ENCODE data around the gene VWA3B. TPM values are rescaled to one million over a fixed set of nuclear protein-coding genes. Genes with fewer than 3 reads are reported as not detected.

Gene VWA3B
- polyA plus RNA-seq, 2 of the 4 experiments (the other 2 are of a cell fraction): not detected

- Histone ChIP-seq H3K4me3 (no peak overlapping the region), H3K4me2 (no peak overlapping the region), H3K4me1 (peaks cover 9% of the 10 kb centered on the region; the same call in 1 of the 3 replicates), H3K9me3 (peaks cover 6% of the 10 kb centered on the region; the same call in 1 of the 3 replicates), H3K27ac (no peak overlapping the region)
- 62% methylated on average over 8 of the region's 8 CpGs for WGBS (ENCODE audit: missing lambda C conversion rate)
- DNase-seq (ENCODE audit: low read depth in 1 of 2, low spot score in 1 of 2) (no peak), FAIRE-seq (no peak), ATAC-seq (no peak)
- ChIA-PET CTCF (interaction anchor here (0.6 kb wide), 1 partner anchor 28 kb away, joined by 3 read pairs; no protein-coding TSS in a partner anchor), POLR2A (no interaction called here)
- TF ChIP-seq ZFP36 (IDR thresholded peaks at IDR 0.05; ENCODE audit: borderline replicate concordance, partially characterized antibody) (no peak), NFE2L2 (conservative IDR thresholded peaks at IDR 0.05; ENCODE audit: low read length) (no peak), NR3C1 (IDR thresholded peaks at IDR 0.05) (no peak), HOXB13 (CRISPR knock-in tag; IDR thresholded peaks at IDR 0.05; ENCODE audit: low read depth) (no peak), RARB (CRISPR knock-in tag; IDR thresholded peaks at IDR 0.05) (no peak)
Measured at GRCh38 chr2:98090951-98091350, 4.0 kb downstream of the VWA3B start.

- no peak for FAIRE-seq
- Histone ChIP-seq H3K27ac (no peak overlapping the region), H3K4me3 (no peak overlapping the region), H3K4me1 (peaks cover 5% of the 10 kb centered on the region; the same call in 1 of the 3 replicates), H3K4me2 (no peak overlapping the region), H3K9me3 (peaks cover 6% of the 10 kb centered on the region; the same call in 1 of the 3 replicates)
- no peak for DNase-seq (ENCODE audit: low read depth in 1 of 2, low spot score in 1 of 2)
- TF ChIP-seq CHD4 (IDR thresholded peaks at IDR 0.05; ENCODE audit: borderline replicate concordance): no peak
- TF ChIP-seq KDM1A (IDR thresholded peaks at IDR 0.05; ENCODE audit: low read depth): no peak
- TF ChIP-seq CBX8 (IDR thresholded peaks at IDR 0.05): no peak
- TF ChIP-seq NPAS2 (CRISPR knock-in tag; IDR thresholded peaks at IDR 0.05; ENCODE audit: borderline replicate concordance): no peak
- no peak for TF ChIP-seq HOXB13 (CRISPR knock-in tag; IDR thresholded peaks at IDR 0.05; ENCODE audit: low read depth)
- TF ChIP-seq CBX2 (IDR thresholded peaks at IDR 0.05; ENCODE audit: borderline replicate concordance, low read depth): no peak
- TF ChIP-seq HMGXB4 (CRISPR knock-in tag; IDR thresholded peaks at IDR 0.05; ENCODE audit: borderline replicate concordance): no peak
- TF ChIP-seq MAFK (IDR thresholded peaks at IDR 0.05; ENCODE audit: partially characterized antibody): no peak
- TF ChIP-seq CHD2 (IDR thresholded peaks at IDR 0.05; ENCODE audit: low read length, partially characterized antibody): no peak
- no peak for TF ChIP-seq SMC3 (IDR thresholded peaks at IDR 0.05)
- TF ChIP-seq MYC (IDR thresholded peaks at IDR 0.05; ENCODE audit: borderline replicate concordance, low read length): no peak
- no peak for TF ChIP-seq RCOR1 (IDR thresholded peaks at IDR 0.05; ENCODE audit: low read depth, low read length)
- WGBS (ENCODE audit: missing lambda C conversion rate): 77% methylated on average over 1 of the region's 1 CpG
- no peak for ATAC-seq
- CTCF ChIA-PET: no interaction called here
- POLR2A ChIA-PET: no interaction called here
Measured at GRCh38 chr2:98091738-98092137, 4.8 kb downstream of the VWA3B start.

GRCh38 chr2:98093146-98093545, 6.2 kb downstream of the VWA3B start:
- DNase-seq (ENCODE audit: low read depth in 1 of 2, low spot score in 1 of 2) (no peak), ATAC-seq (no peak), FAIRE-seq (no peak)
- WGBS (ENCODE audit: missing lambda C conversion rate): 35% methylated on average over 3 of the region's 3 CpGs
- Histone ChIP-seq H3K4me1 (no peaks in the 10 kb centered on the region), H3K9me3 (peaks cover 6% of the 10 kb centered on the region; the same call in 1 of the 3 replicates), H3K27ac (no peak overlapping the region), H3K4me2 (no peak overlapping the region), H3K4me3 (no peak overlapping the region)
- TF ChIP-seq HEYL (CRISPR knock-in tag; IDR thresholded peaks at IDR 0.05): no peak
- no peak for TF ChIP-seq MAFK (IDR thresholded peaks at IDR 0.05; ENCODE audit: partially characterized antibody)
- TF ChIP-seq ZFP36 (IDR thresholded peaks at IDR 0.05; ENCODE audit: borderline replicate concordance, partially characterized antibody): no peak
- no peak for TF ChIP-seq KDM1A (IDR thresholded peaks at IDR 0.05; ENCODE audit: low read depth)
- TF ChIP-seq ZC3H11A (IDR thresholded peaks at IDR 0.05): no peak
- TF ChIP-seq RAD21 (conservative IDR thresholded peaks at IDR 0.05 in 1 of 2, IDR thresholded peaks at IDR 0.05 in 1 of 2): no peak
- no peak for TF ChIP-seq EHMT2 (IDR thresholded peaks at IDR 0.05; ENCODE audit: low read depth)
- TF ChIP-seq E2F6 (IDR thresholded peaks at IDR 0.05; ENCODE audit: borderline replicate concordance, low read depth): no peak
- TF ChIP-seq RCOR1 (IDR thresholded peaks at IDR 0.05; ENCODE audit: low read depth, low read length): no peak
- TF ChIP-seq MYC (IDR thresholded peaks at IDR 0.05; ENCODE audit: borderline replicate concordance, low read length): no peak
- no peak for TF ChIP-seq CTCF (IDR thresholded peaks at IDR 0.05)
- TF ChIP-seq BCL3 (IDR thresholded peaks at IDR 0.05): no peak
- TF ChIP-seq CBX2 (IDR thresholded peaks at IDR 0.05; ENCODE audit: borderline replicate concordance, low read depth): no peak
- TF ChIP-seq CEBPB (IDR thresholded peaks at IDR 0.05): no peak
- no peak for TF ChIP-seq MAX (IDR thresholded peaks at IDR 0.05)
- no peak for TF ChIP-seq ATOH8 (CRISPR knock-in tag; IDR thresholded peaks at IDR 0.05; ENCODE audit: low read depth)
- CTCF ChIA-PET: no interaction called here
- POLR2A ChIA-PET: no interaction called here
